HepG2 (cell line): ENCODE results near the gene C18orf63. TPM values are rescaled to one million over a fixed set of nuclear protein-coding genes. Genes with fewer than 3 reads are reported as not detected.
A peak's percentile ranks its signal among the peaks of the same experiment; 100 is the strongest.

Experiments
- ATAC-seq: fragments of 200-7000 bp; cut with Tn5 transposase; 3 replicates; pipeline ENCODE4 v1.9.1; 2020; ENCODE audit warnings: mild to moderate bottlenecking, moderate library complexity
- BruUV-seq: library from RNA; stranded (reverse); fragments of 400-500 nt; replicated peaks from 2 replicates; lab custom pipeline; 2021; lab: Mats Ljungman, UMichigan
- CTCF ChIA-PET: fragments of 300-600 bp; formaldehyde crosslinking; extraction: SDS; loops from one replicate; lab custom pipeline; 2021; ENCODE audit warnings: low total read pairs, inconsistent platforms, low intra/inter-chr PET ratio; lab: Yijun Ruan, JAX
- POLR2A ChIA-PET: fragments of 350-600 bp; sonication (Branson Sonifier 250); formaldehyde crosslinking; loops from one replicate; lab custom pipeline; 2020; ENCODE audit warnings: antibody characterized with exemption, inconsistent platforms; lab: Yijun Ruan, JAX
- DNase-seq: peaks from one replicate; pipeline ENCODE4 v3.0.0-alpha.2; 2015; ENCODE audit warnings: low spot score
- FAIRE-seq: peaks from 3 replicates; lab custom pipeline; 2011; peaks lifted over from hg19 to GRCh38; lab: Jason Lieb, UNC
- H2AFZ ChIP-seq: one replicate; pipeline ENCODE4 v1.6.1; 2011; ENCODE audit warnings: low read length, inconsistent platforms
- H3K27ac ChIP-seq: fragments of 300-600 bp; 3 replicates; pipeline ENCODE4 v1.8.0; 2011; ENCODE audit warnings: mixed run types, mild to moderate bottlenecking, mixed read lengths, low read length, inconsistent platforms; ENCODE audit not compliant: insufficient read depth; ENCODE audit errors: extremely low read length
- H3K27me3 ChIP-seq, 2 experiments: fragments of 200-600 bp in 1 of 2; 2 replicates in 1 of 2; 3 replicates in 1 of 2; pipeline versions ENCODE4 v1.6.0 to v1.8.0; 2011; ENCODE audit warnings: low read length in 2 of 2, mild to moderate bottlenecking in 2 of 2, moderate library complexity in 2 of 2, inconsistent platforms in 1 of 2; ENCODE audit not compliant: insufficient read depth in 2 of 2, control insufficient read depth in 1 of 2
- H3K36me3 ChIP-seq, 2 experiments: fragments of 200-600 bp in 1 of 2; replicated peaks in 1 of 2; 2 replicates in 1 of 2; 3 replicates in 1 of 2; pipeline versions ENCODE4 v1.5.1 to v1.8.0; 2011; ENCODE audit warnings: low read length in 2 of 2, inconsistent platforms in 1 of 2; ENCODE audit not compliant: insufficient read depth in 2 of 2, control insufficient read depth in 1 of 2
- H3K4me1 ChIP-seq: 2 replicates; pipeline ENCODE4 v1.5.1; 2012; ENCODE audit warnings: low read length, inconsistent platforms; ENCODE audit not compliant: insufficient read depth
- H3K4me2 ChIP-seq: 2 replicates; pipeline ENCODE4 v1.6.0; 2011; ENCODE audit warnings: low read depth, low read length, inconsistent platforms
- H3K4me3 ChIP-seq, 3 experiments: fragments of 200-600 bp in 1 of 3; sonication (generic), shearing (Covaris generic) in 1 of 3; replicated peaks in 1 of 3; 2 replicates each; pipeline ENCODE4 v1.5.1; 2011 to 2016; ENCODE audit warnings: low read length in 3 of 3, inconsistent platforms in 2 of 3, low read depth in 2 of 3, mild to moderate bottlenecking in 2 of 3, control low read depth in 1 of 3, mixed read lengths in 1 of 3; ENCODE audit not compliant: insufficient read depth in 1 of 3
- H3K79me2 ChIP-seq: one replicate; pipeline ENCODE4 v1.6.1; 2011; ENCODE audit warnings: low read length, inconsistent platforms; ENCODE audit not compliant: insufficient read depth
- H3K9ac ChIP-seq: 2 replicates; pipeline ENCODE4 v1.6.0; 2011; ENCODE audit warnings: mild to moderate bottlenecking, low read depth, low read length, inconsistent platforms; ENCODE audit not compliant: insufficient read depth
- H3K9me3 ChIP-seq: 2 replicates; pipeline ENCODE4 v1.5.1; 2012; ENCODE audit warnings: mild to moderate bottlenecking, low read length
- H4K20me1 ChIP-seq: 2 replicates; pipeline ENCODE4 v1.6.0; 2011; ENCODE audit warnings: inconsistent platforms, mild to moderate bottlenecking, low read length, moderate library complexity; ENCODE audit not compliant: insufficient read depth
- DNMT1 ChIP-seq: sonication (generic); formaldehyde crosslinking; IDR thresholded peaks from 2 replicates; pipeline ENCODE4 v1.5.1; 2020; ENCODE audit warnings: mild to moderate bottlenecking, missing genetic modification reagents
- GTF3A ChIP-seq: sonication (generic); formaldehyde crosslinking; conservative IDR thresholded peaks from 2 replicates; pipeline ENCODE4 v1.4.0; 2020; ENCODE audit warnings: mild to moderate bottlenecking, missing genetic modification reagents
- SMC3 ChIP-seq: IDR thresholded peaks from 2 replicates; pipeline ENCODE4 v1.6.1; 2011; ENCODE audit warnings: low read length, improper control_type of control experiment
- ZFP1 ChIP-seq: IDR thresholded peaks from 2 replicates; pipeline ENCODE4 v1.6.1; 2016
- ZNF354B ChIP-seq: sonication (generic); formaldehyde crosslinking; IDR thresholded peaks from 2 replicates; pipeline ENCODE4 v1.8.0; 2022; ENCODE audit warnings: mild to moderate bottlenecking, missing genetic modification reagents
- WGBS: methylation state at CpG from one replicate; pipeline ENCODE4 v1.1.6; 2017; ENCODE audit warnings: low lambda C conversion rate; 5-methylcytosine and 5-hydroxymethylcytosine counted together
- in situ Hi-C: cut with HindIII; loops from 2 replicates; pipeline ENCODE4 v1.10.0; 2017; ENCODE audit warnings: low pct_unique_long_range_greater_than_20kb; ENCODE audit not compliant: extremely low pct_ligation_motif_present
- intact Hi-C: fragments of 100-400 bp; cut with micrococcal nuclease; formaldehyde crosslinking; loops from one replicate; pipeline ENCODE4 v1.10.0; 2022; ENCODE audit not compliant: unreplicated experiment
- polyA plus RNA-seq, 8 experiments: library from polyadenylated mRNA; depleted of rRNA in 3 of 8; stranded (reverse) in 7 of 8; unstranded in 1 of 8; fragments of >200 nt; fragmentation: Illumina TruSeq in 4 of 8; extraction: Trizol in 4 of 8; gene quantifications; 2 replicates each; pipeline versions ENCODE4 v1.2.1 to v1.2.3, GENCODE V29; 2011 to 2016; ENCODE audit warnings: low read depth in 4 of 8, missing spikeins in 1 of 8, mixed read lengths in 1 of 8; ENCODE audit not compliant: insufficient read depth in 1 of 8
- total RNA-seq, 5 experiments: library from RNA; depleted of rRNA; stranded (reverse); fragments of >200 nt; fragmentation: Illumina TruSeq; extraction: Trizol; gene quantifications; 2 replicates each; pipeline ENCODE4 v1.2.3, GENCODE V29; 2016; ENCODE audit warnings: low read depth in 1 of 5
- TF ChIP-seq, protein P1 (sequence below): IDR thresholded peaks from 2 replicates; pipeline ENCODE4 v1.6.1; 2012; ENCODE audit warnings: low read depth, low read length, improper control_type of control experiment
- TF ChIP-seq, protein P2 (sequence below): sonication (generic); formaldehyde crosslinking; IDR thresholded peaks from 2 replicates; pipeline ENCODE4 v1.5.0; 2020; ENCODE audit warnings: mild to moderate bottlenecking, missing genetic modification reagents, moderate library complexity
- TF ChIP-seq, protein P3 (sequence below): sonication (generic); formaldehyde crosslinking; IDR thresholded peaks from 2 replicates; pipeline ENCODE4 v1.4.0; 2020; ENCODE audit warnings: missing genetic modification reagents
- TF ChIP-seq, protein P4 (sequence below): sonication (generic); formaldehyde crosslinking; IDR thresholded peaks from 2 replicates; pipeline ENCODE4 v1.4.0; 2020; ENCODE audit warnings: missing genetic modification reagents

The C18orf63 gene
- total and polyA plus RNA-seq, 2 of the 13 experiments (the other 11 are each of a cell fraction or from before 2014, with no cell fraction given), result 0.01 TPM; not detected in 1

DNA sequence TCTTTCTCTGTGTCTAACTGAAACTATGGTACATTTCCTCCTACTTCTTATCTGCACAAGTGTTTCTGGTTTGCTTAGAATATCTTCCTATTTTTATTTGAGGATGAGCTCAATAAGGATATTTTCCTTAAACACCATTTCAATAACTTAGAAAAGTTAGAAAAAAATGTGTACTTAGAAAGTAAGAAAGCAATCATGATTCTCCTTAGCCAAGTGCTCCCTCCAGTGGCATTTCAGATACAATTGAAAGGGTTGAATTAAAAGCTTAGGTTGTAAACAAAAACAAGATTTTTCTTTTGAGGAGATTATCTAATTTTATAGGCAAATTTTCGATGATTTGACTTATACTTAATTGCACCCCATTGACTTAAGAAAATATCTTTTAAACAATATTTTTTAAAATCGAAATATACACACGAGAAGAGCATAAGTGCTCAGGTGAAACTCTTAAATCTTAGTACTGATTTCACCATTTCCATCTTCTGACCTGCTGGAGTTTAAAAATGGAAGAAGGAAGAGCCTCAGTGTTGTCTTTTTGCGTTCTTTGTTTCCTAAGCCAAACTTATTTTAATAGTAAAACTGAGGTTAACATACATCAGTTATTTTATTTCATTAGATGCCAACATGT lies 26.9 kb downstream of the C18orf63 start:
- intact Hi-C loops (loop anchor here (1.0 to 5.0 kb wide), 4 partner anchors 146 to 360 kb away; no protein-coding TSS in a partner anchor), in situ Hi-C loops (no loop called here)
- H3K9ac ChIP-seq, result no peak overlapping the region
- ATAC-seq (no peak), DNase-seq (peak; percentile 58), FAIRE-seq (peak; percentile 72)
- H4K20me1 ChIP-seq, result no peaks in the 10 kb centered on the region
- no peaks in the 10 kb centered on the region for H3K4me1 ChIP-seq
- H3K9me3 ChIP-seq, result no peaks in the 10 kb centered on the region
- H3K4me3 ChIP-seq, result no peak overlapping the region
- ChIA-PET CTCF (interaction anchor here (0.8 to 3.7 kb wide), 5 partner anchors 32 to 302 kb away, joined by 3 to 57 read pairs (median 5); no protein-coding TSS in a partner anchor), POLR2A (no interaction called here)
- H3K79me2 ChIP-seq, result no peaks in the 10 kb centered on the region
- BruUV-seq, result no TSS peak
- no peaks in the 10 kb centered on the region for H3K36me3 ChIP-seq
- H3K4me2 ChIP-seq, result no peak overlapping the region
- no peak overlapping the region for H3K27ac ChIP-seq
- WGBS, result under 1% methylated on average over 4 of the region's 4 CpGs
- no peak overlapping the region for H2AFZ ChIP-seq
- no peaks in the 10 kb centered on the region; a peak in 1 of 5 replicates for H3K27me3 ChIP-seq
- TF ChIP-seq DNMT1 (CRISPR knock-in tag) (no peak), GTF3A (CRISPR knock-in tag) (no peak), SMC3 (peak; percentile 88), ZFP1 (CRISPR knock-in tag) (no peak), ZNF354B (CRISPR knock-in tag) (no peak)
- TF ChIP-seq, protein P1, sequence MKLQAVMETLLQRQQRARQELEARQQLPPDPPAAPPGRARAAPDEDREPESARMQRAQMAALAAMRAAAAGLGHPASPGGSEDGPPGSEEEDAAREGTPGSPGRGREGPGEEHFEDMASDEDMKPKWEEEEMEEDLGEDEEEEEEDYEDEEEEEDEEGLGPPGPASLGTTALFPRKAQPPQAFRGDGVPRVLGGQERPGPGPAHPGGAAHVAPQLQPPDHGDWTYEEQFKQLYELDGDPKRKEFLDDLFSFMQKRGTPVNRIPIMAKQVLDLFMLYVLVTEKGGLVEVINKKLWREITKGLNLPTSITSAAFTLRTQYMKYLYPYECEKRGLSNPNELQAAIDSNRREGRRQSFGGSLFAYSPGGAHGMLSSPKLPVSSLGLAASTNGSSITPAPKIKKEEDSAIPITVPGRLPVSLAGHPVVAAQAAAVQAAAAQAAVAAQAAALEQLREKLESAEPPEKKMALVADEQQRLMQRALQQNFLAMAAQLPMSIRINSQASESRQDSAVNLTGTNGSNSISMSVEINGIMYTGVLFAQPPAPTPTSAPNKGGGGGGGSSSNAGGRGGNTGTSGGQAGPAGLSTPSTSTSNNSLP, result 0 out of 2 replicates have a peak, but pooled peaks have one; percentile 42
- TF ChIP-seq, protein P2, sequence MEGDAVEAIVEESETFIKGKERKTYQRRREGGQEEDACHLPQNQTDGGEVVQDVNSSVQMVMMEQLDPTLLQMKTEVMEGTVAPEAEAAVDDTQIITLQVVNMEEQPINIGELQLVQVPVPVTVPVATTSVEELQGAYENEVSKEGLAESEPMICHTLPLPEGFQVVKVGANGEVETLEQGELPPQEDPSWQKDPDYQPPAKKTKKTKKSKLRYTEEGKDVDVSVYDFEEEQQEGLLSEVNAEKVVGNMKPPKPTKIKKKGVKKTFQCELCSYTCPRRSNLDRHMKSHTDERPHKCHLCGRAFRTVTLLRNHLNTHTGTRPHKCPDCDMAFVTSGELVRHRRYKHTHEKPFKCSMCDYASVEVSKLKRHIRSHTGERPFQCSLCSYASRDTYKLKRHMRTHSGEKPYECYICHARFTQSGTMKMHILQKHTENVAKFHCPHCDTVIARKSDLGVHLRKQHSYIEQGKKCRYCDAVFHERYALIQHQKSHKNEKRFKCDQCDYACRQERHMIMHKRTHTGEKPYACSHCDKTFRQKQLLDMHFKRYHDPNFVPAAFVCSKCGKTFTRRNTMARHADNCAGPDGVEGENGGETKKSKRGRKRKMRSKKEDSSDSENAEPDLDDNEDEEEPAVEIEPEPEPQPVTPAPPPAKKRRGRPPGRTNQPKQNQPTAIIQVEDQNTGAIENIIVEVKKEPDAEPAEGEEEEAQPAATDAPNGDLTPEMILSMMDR (CRISPR knock-in tag), result peak; percentile 70
- TF ChIP-seq, protein P3, sequence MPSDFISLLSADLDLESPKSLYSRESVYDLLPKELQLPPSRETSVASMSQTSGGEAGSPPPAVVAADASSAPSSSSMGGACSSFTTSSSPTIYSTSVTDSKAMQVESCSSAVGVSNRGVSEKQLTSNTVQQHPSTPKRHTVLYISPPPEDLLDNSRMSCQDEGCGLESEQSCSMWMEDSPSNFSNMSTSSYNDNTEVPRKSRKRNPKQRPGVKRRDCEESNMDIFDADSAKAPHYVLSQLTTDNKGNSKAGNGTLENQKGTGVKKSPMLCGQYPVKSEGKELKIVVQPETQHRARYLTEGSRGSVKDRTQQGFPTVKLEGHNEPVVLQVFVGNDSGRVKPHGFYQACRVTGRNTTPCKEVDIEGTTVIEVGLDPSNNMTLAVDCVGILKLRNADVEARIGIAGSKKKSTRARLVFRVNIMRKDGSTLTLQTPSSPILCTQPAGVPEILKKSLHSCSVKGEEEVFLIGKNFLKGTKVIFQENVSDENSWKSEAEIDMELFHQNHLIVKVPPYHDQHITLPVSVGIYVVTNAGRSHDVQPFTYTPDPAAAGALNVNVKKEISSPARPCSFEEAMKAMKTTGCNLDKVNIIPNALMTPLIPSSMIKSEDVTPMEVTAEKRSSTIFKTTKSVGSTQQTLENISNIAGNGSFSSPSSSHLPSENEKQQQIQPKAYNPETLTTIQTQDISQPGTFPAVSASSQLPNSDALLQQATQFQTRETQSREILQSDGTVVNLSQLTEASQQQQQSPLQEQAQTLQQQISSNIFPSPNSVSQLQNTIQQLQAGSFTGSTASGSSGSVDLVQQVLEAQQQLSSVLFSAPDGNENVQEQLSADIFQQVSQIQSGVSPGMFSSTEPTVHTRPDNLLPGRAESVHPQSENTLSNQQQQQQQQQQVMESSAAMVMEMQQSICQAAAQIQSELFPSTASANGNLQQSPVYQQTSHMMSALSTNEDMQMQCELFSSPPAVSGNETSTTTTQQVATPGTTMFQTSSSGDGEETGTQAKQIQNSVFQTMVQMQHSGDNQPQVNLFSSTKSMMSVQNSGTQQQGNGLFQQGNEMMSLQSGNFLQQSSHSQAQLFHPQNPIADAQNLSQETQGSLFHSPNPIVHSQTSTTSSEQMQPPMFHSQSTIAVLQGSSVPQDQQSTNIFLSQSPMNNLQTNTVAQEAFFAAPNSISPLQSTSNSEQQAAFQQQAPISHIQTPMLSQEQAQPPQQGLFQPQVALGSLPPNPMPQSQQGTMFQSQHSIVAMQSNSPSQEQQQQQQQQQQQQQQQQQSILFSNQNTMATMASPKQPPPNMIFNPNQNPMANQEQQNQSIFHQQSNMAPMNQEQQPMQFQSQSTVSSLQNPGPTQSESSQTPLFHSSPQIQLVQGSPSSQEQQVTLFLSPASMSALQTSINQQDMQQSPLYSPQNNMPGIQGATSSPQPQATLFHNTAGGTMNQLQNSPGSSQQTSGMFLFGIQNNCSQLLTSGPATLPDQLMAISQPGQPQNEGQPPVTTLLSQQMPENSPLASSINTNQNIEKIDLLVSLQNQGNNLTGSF (CRISPR knock-in tag), result no peak
- TF ChIP-seq, protein P4, sequence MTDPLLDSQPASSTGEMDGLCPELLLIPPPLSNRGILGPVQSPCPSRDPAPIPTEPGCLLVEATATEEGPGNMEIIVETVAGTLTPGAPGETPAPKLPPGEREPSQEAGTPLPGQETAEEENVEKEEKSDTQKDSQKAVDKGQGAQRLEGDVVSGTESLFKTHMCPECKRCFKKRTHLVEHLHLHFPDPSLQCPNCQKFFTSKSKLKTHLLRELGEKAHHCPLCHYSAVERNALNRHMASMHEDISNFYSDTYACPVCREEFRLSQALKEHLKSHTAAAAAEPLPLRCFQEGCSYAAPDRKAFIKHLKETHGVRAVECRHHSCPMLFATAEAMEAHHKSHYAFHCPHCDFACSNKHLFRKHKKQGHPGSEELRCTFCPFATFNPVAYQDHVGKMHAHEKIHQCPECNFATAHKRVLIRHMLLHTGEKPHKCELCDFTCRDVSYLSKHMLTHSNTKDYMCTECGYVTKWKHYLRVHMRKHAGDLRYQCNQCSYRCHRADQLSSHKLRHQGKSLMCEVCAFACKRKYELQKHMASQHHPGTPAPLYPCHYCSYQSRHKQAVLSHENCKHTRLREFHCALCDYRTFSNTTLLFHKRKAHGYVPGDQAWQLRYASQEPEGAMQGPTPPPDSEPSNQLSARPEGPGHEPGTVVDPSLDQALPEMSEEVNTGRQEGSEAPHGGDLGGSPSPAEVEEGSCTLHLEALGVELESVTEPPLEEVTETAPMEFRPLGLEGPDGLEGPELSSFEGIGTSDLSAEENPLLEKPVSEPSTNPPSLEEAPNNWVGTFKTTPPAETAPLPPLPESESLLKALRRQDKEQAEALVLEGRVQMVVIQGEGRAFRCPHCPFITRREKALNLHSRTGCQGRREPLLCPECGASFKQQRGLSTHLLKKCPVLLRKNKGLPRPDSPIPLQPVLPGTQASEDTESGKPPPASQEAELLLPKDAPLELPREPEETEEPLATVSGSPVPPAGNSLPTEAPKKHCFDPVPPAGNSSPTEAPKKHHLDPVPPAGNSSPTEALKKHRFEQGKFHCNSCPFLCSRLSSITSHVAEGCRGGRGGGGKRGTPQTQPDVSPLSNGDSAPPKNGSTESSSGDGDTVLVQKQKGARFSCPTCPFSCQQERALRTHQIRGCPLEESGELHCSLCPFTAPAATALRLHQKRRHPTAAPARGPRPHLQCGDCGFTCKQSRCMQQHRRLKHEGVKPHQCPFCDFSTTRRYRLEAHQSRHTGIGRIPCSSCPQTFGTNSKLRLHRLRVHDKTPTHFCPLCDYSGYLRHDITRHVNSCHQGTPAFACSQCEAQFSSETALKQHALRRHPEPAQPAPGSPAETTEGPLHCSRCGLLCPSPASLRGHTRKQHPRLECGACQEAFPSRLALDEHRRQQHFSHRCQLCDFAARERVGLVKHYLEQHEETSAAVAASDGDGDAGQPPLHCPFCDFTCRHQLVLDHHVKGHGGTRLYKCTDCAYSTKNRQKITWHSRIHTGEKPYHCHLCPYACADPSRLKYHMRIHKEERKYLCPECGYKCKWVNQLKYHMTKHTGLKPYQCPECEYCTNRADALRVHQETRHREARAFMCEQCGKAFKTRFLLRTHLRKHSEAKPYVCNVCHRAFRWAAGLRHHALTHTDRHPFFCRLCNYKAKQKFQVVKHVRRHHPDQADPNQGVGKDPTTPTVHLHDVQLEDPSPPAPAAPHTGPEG (CRISPR knock-in tag), result no peak
